ENCODE results near the gene MEA1.

The MEA1 gene

GRCh38 chr6:42969431-42969830, 44.3 kb downstream of the MEA1 start:
- DNase-seq, result no peak

GRCh38 chr6:42968783-42969182, 45.0 kb downstream of the MEA1 start:
- no peak for DNase-seq

- no peak for DNase-seq
Observed at GRCh38 chr6:42968126-42968701, 45.5 kb downstream of the MEA1 start.

- no peak for DNase-seq
Observed at GRCh38 chr6:42967228-42967627, 46.5 kb downstream of the MEA1 start.

- DNase-seq, result no peak
Observed at GRCh38 chr6:42966571-42966970, 47.2 kb downstream of the MEA1 start.

- DNase-seq, result peak; percentile 77
Observed at GRCh38 chr6:42963855-42964605, 49.7 kb downstream of the MEA1 start.

GRCh38 chr6:42963179-42963854, 50.4 kb downstream of the MEA1 start:
- no peak for DNase-seq

- DNase-seq, result peak; percentile 88
Observed at GRCh38 chr6:42962502-42963178, 51.1 kb downstream of the MEA1 start.

GRCh38 chr6:42962096-42962495, 51.6 kb downstream of the MEA1 start:
- no peak for DNase-seq

Measured in NCI-H1694 (cell line).